ENCODE measurements around the gene OSTN. TPM values are rescaled to one million over a fixed set of nuclear protein-coding genes. Genes with fewer than 3 reads are reported as not detected.
"Not testable (repeated sequence)": the region's sequence is repeated elsewhere in the genome, so short reads cannot be mapped to it uniquely, and the experiment has no call there.

Gene OSTN, protein sequence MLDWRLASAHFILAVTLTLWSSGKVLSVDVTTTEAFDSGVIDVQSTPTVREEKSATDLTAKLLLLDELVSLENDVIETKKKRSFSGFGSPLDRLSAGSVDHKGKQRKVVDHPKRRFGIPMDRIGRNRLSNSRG
- not detected for total RNA-seq

DNA sequence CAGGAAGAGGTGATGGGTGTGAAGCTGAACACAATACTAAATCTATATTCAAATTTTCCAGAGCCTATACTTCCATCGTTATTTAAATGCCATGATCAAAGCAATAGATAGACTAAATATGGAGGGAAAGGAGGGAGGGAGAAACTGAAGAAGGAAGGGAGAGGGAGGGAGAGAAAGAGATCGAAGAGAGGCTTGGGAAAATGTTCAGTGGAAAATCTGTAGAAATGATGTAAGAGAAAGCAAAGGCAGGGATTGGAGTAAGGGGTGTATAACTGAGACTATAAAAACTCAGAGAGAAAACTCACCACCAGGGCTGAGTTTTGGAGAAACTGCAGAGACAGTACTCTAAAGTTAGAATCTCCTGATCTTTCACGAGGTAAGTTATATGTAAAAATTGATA, at the start of gene OSTN:
Gene OSTN (plus strand): TSS at position 310 of the 400 bp plus-strand sequence. CDS start 13,292 bp downstream, outside the sequence.
- Mint-ChIP-seq H3K27ac (no peak within 1 kb of the TSS), H3K27me3 (no peaks in the 10 kb centered on the region), H3K36me3 (ENCODE audit: low read depth) (no peaks in the 10 kb centered on the region), H3K9me3 (no peaks in the 10 kb centered on the region), H3K4me1 (no peaks in the 10 kb centered on the region), H3K4me3 (no peak within 1 kb of the TSS)
- CTCF ChIA-PET = no interaction called here
- POLR2A ChIA-PET = no interaction called here
- no peak for DNase-seq

DNA sequence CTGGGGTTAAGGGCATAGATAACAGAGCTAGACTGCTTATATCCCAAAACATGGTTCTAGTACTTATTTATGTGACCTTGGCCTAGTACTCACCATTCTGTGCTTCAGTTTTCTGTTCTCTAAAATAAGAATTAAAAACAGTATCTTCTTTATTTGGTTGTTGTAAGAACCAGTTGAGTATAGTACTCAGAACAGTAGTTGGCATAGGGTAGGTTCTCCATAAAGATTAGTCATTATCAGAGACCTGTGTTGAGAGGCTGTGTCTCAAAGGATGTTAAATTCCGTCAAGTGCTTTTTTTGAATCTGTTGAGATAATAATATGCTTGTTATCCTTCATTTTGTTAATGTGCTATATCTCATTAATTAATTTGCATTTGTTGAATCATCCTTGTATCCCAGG, 47.4 kb upstream of the OSTN start:
- CTCF ChIA-PET = no interaction called here

DNA sequence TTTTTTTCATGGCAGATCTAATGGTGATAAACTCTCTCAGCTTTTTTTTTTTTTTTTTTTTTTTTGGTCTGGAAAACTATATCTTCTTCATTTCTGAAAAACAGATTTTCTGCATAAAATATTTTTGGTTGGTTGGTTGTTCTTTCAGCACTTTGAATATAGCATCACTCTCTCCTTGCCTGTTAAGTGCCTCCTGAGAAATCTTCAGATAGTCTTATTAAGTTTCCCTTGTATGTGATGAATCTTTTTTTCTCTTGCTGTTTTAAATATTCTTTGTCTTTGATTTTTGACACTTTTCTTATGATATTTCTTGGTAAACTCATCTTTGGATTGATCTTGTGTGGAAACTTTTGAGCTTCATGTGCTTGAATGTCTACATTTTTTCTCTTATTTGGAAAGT, 44.2 kb upstream of the OSTN start:
- no peaks in the 10 kb centered on the region for H3K36me3 Mint-ChIP-seq (ENCODE audit: low read depth)
- H3K27ac Mint-ChIP-seq = no peak overlapping the region
- no peaks in the 10 kb centered on the region for H3K27me3 Mint-ChIP-seq
- H3K4me1 Mint-ChIP-seq = no peaks in the 10 kb centered on the region
- peaks cover 16% of the 10 kb centered on the region for H3K9me3 Mint-ChIP-seq
- no peak for DNase-seq
- no peak overlapping the region for H3K4me3 Mint-ChIP-seq
- POLR2A ChIA-PET = no interaction called here
- CTCF ChIA-PET = no interaction called here

More for the DNA sequence above, 47.4 kb upstream of the OSTN start:
- DNase-seq = no peak
- POLR2A ChIA-PET = no interaction called here
- Mint-ChIP-seq H3K9me3 (peaks cover 18% of the 10 kb centered on the region), H3K4me1 (no peaks in the 10 kb centered on the region), H3K27me3 (no peaks in the 10 kb centered on the region), H3K27ac (no peak overlapping the region), H3K4me3 (no peak overlapping the region), H3K36me3 (ENCODE audit: low read depth) (no peaks in the 10 kb centered on the region)

DNA sequence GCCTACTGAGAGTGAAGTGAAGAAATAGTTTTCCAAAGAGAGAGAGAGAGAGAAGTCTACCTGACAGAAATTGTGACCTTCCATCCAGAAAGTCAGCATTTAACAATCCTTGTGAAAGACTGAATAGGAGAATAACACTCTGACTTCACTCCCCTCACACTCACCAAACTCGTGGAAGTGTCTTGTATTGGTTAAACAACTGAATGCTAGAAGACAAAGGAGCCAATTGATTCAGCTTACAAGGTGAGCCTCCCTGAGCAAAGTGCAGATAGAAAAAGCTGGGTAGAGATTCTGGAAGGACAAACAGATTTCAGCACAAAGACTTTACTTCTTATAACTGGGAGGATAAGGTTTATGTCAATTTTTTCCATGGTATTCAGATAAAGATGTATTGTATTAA, 40.8 kb upstream of the OSTN start:
- Mint-ChIP-seq H3K27me3 (no peaks in the 10 kb centered on the region), H3K36me3 (ENCODE audit: low read depth) (no peaks in the 10 kb centered on the region), H3K4me3 (no peak overlapping the region), H3K27ac (no peak overlapping the region), H3K4me1 (no peaks in the 10 kb centered on the region), H3K9me3 (peaks cover 19% of the 10 kb centered on the region)
- no peak for DNase-seq
- CTCF ChIA-PET = no interaction called here
- POLR2A ChIA-PET = no interaction called here

DNA sequence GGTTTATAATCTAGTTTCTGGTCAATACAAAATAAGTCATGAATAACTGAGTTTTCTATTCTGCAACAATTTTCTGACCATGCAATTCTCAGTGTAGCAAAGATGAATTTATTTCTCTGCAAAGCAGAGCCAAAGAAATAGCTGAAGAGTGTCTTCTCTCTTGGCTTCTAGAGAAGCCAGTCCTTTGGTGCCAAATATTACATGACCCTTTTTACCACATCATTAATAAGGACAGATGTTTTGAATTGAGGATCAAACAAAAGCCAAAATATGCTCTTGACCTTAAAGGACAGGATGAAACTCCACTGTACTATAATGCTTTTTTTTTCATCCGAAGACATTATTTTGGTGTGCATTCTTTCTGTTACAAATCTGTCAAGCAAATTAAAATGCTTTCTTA, 40.2 kb upstream of the OSTN start:
- ChIA-PET CTCF (no interaction called here), POLR2A (no interaction called here)
- H3K4me1 Mint-ChIP-seq = no peaks in the 10 kb centered on the region
- peaks cover 18% of the 10 kb centered on the region for H3K9me3 Mint-ChIP-seq
- no peaks in the 10 kb centered on the region for H3K27me3 Mint-ChIP-seq
- DNase-seq = no peak
- H3K27ac Mint-ChIP-seq = no peak overlapping the region
- no peak overlapping the region for H3K4me3 Mint-ChIP-seq
- H3K36me3 Mint-ChIP-seq (ENCODE audit: low read depth) = no peaks in the 10 kb centered on the region

DNA sequence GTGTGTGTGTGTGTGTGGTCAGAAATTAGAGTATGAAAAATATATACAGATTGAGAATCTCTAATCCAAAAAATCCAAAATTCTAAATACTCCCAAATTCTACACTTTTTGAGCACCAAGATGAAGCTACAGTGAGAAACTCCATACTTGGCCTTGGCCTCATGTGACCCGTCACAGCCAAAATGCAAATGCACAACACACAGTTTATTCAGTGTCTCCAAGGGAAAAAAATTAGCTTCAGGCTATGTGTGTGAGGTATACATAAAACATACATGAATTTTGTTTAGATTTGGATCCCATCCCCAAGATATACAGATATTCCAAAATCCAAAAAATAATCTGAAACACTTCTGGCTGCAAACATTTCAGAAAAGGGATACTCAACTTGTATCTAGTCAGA, 33.2 kb upstream of the OSTN start:
- H3K27ac Mint-ChIP-seq = no peak overlapping the region
- POLR2A ChIA-PET = no interaction called here
- H3K36me3 Mint-ChIP-seq (ENCODE audit: low read depth) = no peaks in the 10 kb centered on the region

DNA sequence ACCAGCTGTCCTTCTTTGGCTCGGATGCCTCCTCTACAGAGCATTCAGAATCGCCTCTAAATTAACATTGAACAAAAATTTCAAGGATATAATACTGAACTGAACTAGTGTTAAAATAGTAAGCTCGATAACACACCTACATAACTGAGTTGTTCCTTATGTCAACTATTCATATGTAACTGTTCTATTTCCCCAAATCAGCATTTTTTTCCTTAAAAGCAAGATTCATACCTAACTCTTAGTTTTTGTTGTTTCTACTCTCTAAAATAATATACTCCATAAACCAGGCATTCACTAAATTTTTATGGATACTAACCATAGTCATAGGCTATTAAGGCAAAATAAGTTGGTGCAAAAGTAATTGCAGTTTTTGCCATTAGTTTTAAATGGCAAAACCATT, 32.7 kb upstream of the OSTN start:
- Mint-ChIP-seq H3K27ac (no peak overlapping the region), H3K4me3 (no peak overlapping the region), H3K36me3 (ENCODE audit: low read depth) (no peaks in the 10 kb centered on the region), H3K27me3 (no peaks in the 10 kb centered on the region), H3K9me3 (no peaks in the 10 kb centered on the region), H3K4me1 (no peaks in the 10 kb centered on the region)
- DNase-seq = no peak
- CTCF ChIA-PET = no interaction called here
- POLR2A ChIA-PET = no interaction called here

More for the DNA sequence above, 33.2 kb upstream of the OSTN start:
- Mint-ChIP-seq H3K4me3 (no peak overlapping the region), H3K9me3 (no peaks in the 10 kb centered on the region), H3K4me1 (no peaks in the 10 kb centered on the region), H3K27me3 (no peaks in the 10 kb centered on the region)
- DNase-seq = no peak
- CTCF ChIA-PET = no interaction called here

DNA sequence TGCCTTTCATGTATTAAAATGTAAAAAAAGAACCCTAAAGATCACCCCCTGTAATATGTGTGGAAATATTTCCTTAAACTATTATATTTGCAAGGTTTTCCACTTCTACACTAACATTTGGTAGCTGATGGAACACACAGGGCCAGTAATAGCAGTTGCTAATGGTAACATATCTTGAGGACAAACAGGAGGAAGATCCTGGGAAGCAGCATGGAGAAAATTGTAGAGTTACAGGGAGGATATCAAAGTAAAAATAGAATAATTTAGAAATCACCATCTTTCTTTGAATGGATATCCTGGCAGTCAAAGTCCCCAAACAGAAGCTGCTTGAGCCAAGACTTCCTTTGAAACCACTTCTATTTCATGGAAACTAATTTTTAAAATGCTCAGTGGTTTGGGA, 29.5 kb upstream of the OSTN start:
- no peaks in the 10 kb centered on the region for H3K36me3 Mint-ChIP-seq (ENCODE audit: low read depth)
- no peak overlapping the region for H3K4me3 Mint-ChIP-seq
- ChIA-PET POLR2A (no interaction called here), CTCF (no interaction called here)
- no peaks in the 10 kb centered on the region for H3K9me3 Mint-ChIP-seq
- no peaks in the 10 kb centered on the region for H3K27me3 Mint-ChIP-seq
- no peak overlapping the region for H3K27ac Mint-ChIP-seq
- DNase-seq = no peak
- H3K4me1 Mint-ChIP-seq = no peaks in the 10 kb centered on the region

DNA sequence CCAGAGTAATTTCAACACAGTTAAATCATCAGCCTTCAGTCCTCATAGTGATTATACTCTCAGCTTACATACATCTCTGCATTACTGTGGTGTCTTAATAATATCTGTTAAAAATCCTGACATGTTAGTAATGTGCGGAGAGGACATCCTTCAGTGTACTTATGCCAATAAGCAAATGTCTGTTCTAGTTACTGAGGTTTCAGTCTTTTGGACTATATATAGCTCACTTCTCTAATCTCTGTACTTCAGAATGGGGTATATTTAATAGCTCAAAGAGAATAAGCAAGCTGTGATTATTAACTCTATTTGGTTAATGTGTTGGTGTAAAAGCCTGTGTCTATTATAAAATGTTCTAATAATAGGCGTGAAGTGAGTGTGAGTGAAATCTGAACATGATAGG, 28.9 kb upstream of the OSTN start:
- Mint-ChIP-seq H3K9me3 (no peaks in the 10 kb centered on the region), H3K36me3 (ENCODE audit: low read depth) (no peaks in the 10 kb centered on the region)

DNA sequence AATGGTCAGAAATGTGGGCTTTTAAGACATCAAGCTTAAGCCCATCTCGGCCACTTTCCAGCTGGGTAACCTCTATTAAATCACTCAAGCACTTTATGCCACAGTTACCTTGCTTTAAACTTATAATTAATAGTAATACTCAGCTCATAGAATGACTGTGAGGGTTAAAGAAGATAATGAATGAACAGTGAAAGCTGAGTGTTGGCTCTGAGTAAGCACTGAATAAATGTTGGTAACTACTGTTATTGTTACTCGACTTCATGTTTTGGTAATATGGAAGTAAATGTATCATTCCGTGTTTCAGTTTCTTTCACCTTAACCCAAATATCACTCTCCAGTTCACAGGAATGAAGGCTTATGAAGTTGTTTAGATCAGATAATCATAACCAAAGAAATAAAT, 23.9 kb upstream of the OSTN start:
- POLR2A ChIA-PET = no interaction called here
- DNase-seq = no peak
- Mint-ChIP-seq H3K4me1 (no peaks in the 10 kb centered on the region), H3K9me3 (peaks cover 4% of the 10 kb centered on the region), H3K4me3 (no peak overlapping the region), H3K27ac (no peak overlapping the region), H3K36me3 (ENCODE audit: low read depth) (no peaks in the 10 kb centered on the region), H3K27me3 (no peaks in the 10 kb centered on the region)
- CTCF ChIA-PET = no interaction called here

More for the DNA sequence above, 28.9 kb upstream of the OSTN start:
- Mint-ChIP-seq H3K4me3 (no peak overlapping the region), H3K4me1 (no peaks in the 10 kb centered on the region), H3K27me3 (no peaks in the 10 kb centered on the region), H3K27ac (no peak overlapping the region)
- POLR2A ChIA-PET = no interaction called here
- CTCF ChIA-PET = no interaction called here
- DNase-seq = no peak

DNA sequence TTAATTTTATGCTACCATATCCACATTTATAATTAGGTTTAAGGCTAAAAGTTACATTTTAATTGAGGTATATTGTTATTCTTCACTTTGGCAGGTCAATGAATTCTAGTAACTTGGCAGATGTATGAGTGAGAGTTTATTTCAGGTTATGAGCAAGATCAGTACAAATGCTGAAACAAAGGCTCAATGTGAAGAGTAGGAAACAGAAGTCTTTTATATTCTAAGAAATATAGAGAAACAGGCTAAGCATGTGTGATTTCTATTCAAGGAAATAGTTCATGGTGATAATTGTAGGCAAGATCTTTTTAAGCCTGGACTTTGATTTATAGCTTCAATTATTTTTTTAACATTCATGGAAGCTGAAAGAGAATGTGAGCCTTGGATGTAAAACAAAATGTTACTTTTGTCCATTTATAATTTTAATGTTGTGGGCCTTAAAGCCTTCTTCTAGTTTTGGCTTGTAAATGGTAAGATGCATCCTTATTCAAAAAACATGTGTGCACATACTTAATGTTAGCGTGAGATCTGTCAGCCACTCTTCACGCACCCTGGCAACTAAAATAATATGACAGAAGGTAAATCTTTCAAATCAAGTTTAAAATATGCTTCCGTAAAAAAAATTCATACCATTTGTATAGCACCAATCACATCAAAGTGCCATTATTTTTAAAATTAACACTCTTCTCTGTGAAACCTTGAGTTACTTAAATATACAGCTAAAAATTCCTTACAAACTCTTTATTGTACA, 22.8 kb upstream of the OSTN start:
- POLR2A ChIA-PET = no interaction called here

DNA sequence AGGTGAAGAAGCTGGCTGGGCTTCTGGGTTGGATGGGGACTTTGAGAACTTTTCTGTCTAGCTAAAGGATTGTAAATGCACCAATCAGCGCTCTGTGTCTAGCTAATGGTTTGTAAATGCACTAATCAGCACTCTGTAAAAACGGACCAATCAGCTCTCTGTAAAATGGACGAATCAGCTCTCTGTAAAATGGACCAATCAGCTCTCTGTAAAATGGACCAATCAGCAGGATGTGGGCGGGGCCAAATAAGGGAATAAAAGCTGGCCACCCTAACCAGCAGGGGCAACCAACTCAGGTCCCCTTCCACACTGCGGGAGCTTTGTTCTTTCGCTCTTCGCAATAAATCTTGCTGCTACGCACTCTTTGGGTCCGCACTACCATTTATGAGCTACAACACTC, 13.7 kb upstream of the OSTN start:
- DNase-seq; CTCF ChIA-PET; H3K4me3 Mint-ChIP-seq; POLR2A ChIA-PET; H3K27me3 Mint-ChIP-seq; H3K4me1 Mint-ChIP-seq; H3K36me3 Mint-ChIP-seq (ENCODE audit: low read depth); H3K9me3 Mint-ChIP-seq; H3K27ac Mint-ChIP-seq: not testable (repeated sequence)

More for the DNA sequence above, 22.8 kb upstream of the OSTN start:
- Mint-ChIP-seq H3K36me3 (ENCODE audit: low read depth) (no peaks in the 10 kb centered on the region), H3K4me3 (no peak overlapping the region), H3K4me1 (no peaks in the 10 kb centered on the region), H3K9me3 (peaks cover 6% of the 10 kb centered on the region), H3K27me3 (no peaks in the 10 kb centered on the region), H3K27ac (no peak overlapping the region)
- CTCF ChIA-PET = no interaction called here
- no peak for DNase-seq

DNA sequence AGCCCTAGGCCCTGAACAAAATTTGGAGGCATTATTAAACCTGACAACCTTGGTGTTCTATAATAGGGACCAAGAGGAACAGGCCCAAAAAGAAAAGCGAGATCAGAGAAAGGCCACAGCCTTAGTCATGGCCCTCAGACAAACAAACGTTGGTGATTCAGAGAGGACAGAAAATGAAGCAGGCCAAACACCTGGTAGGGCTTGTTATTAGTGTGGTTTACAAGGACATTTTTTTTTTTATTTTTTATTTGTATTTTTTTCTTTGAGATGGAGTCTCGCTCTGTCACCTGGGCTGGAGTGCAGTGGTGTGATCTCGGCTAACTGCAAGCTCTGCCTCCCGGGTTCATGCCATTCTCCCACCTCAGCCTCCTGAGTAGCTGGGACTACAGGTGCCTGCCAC, 10.8 kb upstream of the OSTN start:
- POLR2A ChIA-PET; H3K4me3 Mint-ChIP-seq; H3K4me1 Mint-ChIP-seq; H3K36me3 Mint-ChIP-seq (ENCODE audit: low read depth); CTCF ChIA-PET; DNase-seq; H3K27ac Mint-ChIP-seq; H3K9me3 Mint-ChIP-seq; H3K27me3 Mint-ChIP-seq: not testable (repeated sequence)

DNA sequence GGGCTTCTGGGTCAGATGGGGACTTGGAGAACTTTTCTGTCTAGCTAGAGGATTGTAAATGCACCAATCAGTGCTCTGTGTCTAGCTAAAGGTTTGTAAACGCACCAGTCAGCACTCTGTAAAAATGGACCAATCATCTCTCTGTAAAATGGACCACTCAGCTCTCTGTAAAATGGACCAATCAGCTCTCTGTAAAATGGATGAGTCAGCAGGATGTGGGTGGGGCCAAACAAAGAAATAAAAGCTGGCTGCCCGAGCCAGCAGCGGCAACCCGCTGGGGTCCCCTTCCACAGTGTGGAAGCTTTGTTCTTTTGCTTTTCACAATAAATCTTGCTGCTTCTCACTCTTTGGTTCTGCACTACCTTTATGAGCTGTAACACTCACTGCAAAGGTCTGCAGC, 6.8 kb upstream of the OSTN start:
- DNase-seq, CTCF ChIA-PET, H3K4me3 Mint-ChIP-seq: not testable (repeated sequence)

More for the DNA sequence above, 6.8 kb upstream of the OSTN start:
- H3K27me3 Mint-ChIP-seq; H3K27ac Mint-ChIP-seq; H3K36me3 Mint-ChIP-seq (ENCODE audit: low read depth); H3K9me3 Mint-ChIP-seq; H3K4me1 Mint-ChIP-seq; POLR2A ChIA-PET: not testable (repeated sequence)
